Bronchial epithelial cell (primary cell): ENCODE data around the gene RFTN1. TPM values are rescaled to one million over a fixed set of nuclear protein-coding genes. Genes with fewer than 3 reads are reported as not detected.

Experiments used
- DNase-seq: peaks from one replicate; pipeline ENCODE4 v3.0.0-alpha.2; 2010; ENCODE audit warnings: low read depth
- FAIRE-seq: peaks from 2 replicates; lab custom pipeline; 2011; peaks lifted over from hg19 to GRCh38; lab: Jason Lieb, UNC
- H3K27me3 ChIP-seq: 2 replicates; pipeline ENCODE4 v1.5.1; 2011; ENCODE audit warnings: low read length; ENCODE audit not compliant: control insufficient read depth, insufficient read depth
- H3K36me3 ChIP-seq: 2 replicates; pipeline ENCODE4 v1.5.1; 2011; ENCODE audit warnings: low read length; ENCODE audit not compliant: control insufficient read depth, insufficient read depth
- H3K4me3 ChIP-seq: 2 replicates; pipeline ENCODE4 v1.5.1; 2011; ENCODE audit warnings: mild to moderate bottlenecking, low read depth, low read length, control low read depth
- CTCF ChIP-seq: IDR thresholded peaks from 2 replicates; pipeline ENCODE4 v1.5.1; 2011; ENCODE audit warnings: mild to moderate bottlenecking, moderate library complexity, low read length, control low read depth, inconsistent platforms; ENCODE audit not compliant: insufficient read depth, severe bottlenecking
- total RNA-seq: library from RNA; depleted of rRNA; stranded (reverse); fragments of >200 nt; gene quantifications from 2 replicates; pipeline ENCODE4 v1.2.1, GENCODE V29; 2014

The RFTN1 gene
- total RNA-seq, 1 donor from 2014 or later = 9.2 TPM

- H3K36me3 ChIP-seq = peaks cover 7% of the 10 kb centered on the region
- FAIRE-seq = no peak
- no peak overlapping the region for H3K4me3 ChIP-seq
- no peak for DNase-seq
- H3K27me3 ChIP-seq = no peaks in the 10 kb centered on the region
- TF ChIP-seq CTCF = no peak
These were observed 215.3 kb downstream of the RFTN1 start for GRCh38 chr3:16297997-16298885.

- no peak for TF ChIP-seq CTCF
- Histone ChIP-seq H3K36me3 (peaks cover 5% of the 10 kb centered on the region), H3K4me3 (no peak overlapping the region), H3K27me3 (no peaks in the 10 kb centered on the region)
- FAIRE-seq (no peak), DNase-seq (no peak)
These were observed 218.1 kb downstream of the RFTN1 start for GRCh38 chr3:16295298-16295890.

GRCh38 chr3:16294844-16295243 is 218.7 kb downstream of the RFTN1 start:
- no peaks in the 10 kb centered on the region for H3K27me3 ChIP-seq
- H3K4me3 ChIP-seq = no peak overlapping the region
- H3K36me3 ChIP-seq = peaks cover 5% of the 10 kb centered on the region
- no peak for DNase-seq
- FAIRE-seq = no peak
- TF ChIP-seq CTCF = no peak

GRCh38 chr3:16290827-16291196 is 222.7 kb downstream of the RFTN1 start:
- Histone ChIP-seq H3K4me3 (no peak overlapping the region), H3K36me3 (peaks cover 3% of the 10 kb centered on the region), H3K27me3 (no peaks in the 10 kb centered on the region)
- DNase-seq (no peak), FAIRE-seq (no peak)
- no peak for TF ChIP-seq CTCF

GRCh38 chr3:16290007-16290826 is 223.3 kb downstream of the RFTN1 start:
- no peaks in the 10 kb centered on the region for H3K27me3 ChIP-seq
- DNase-seq (peak; percentile 45), FAIRE-seq (no peak)
- peak; percentile 48 for TF ChIP-seq CTCF
- peaks cover 3% of the 10 kb centered on the region for H3K36me3 ChIP-seq
- H3K4me3 ChIP-seq = no peak overlapping the region
